ENCODE measurements around the gene TSPAN17.

GRCh38 chr5:176644294-176644693 lies 3.0 kb upstream of the TSPAN17 start:
- TF ChIP-seq CTCF (IDR thresholded peaks at IDR 0.05) (no peak), TAF1 (IDR thresholded peaks at IDR 0.05; ENCODE audit: borderline replicate concordance, low read depth, low read length) (no peak), PBX3 (IDR thresholded peaks at IDR 0.05) (no peak), YY1 (IDR thresholded peaks at IDR 0.05; ENCODE audit: low read depth) (no peak), CHD2 (IDR thresholded peaks at IDR 0.05; ENCODE audit: low read length, partially characterized antibody) (no peak), RFX5 (IDR thresholded peaks at IDR 0.05; ENCODE audit: low read length) (no peak)
- TF ChIP-seq, protein P1, sequence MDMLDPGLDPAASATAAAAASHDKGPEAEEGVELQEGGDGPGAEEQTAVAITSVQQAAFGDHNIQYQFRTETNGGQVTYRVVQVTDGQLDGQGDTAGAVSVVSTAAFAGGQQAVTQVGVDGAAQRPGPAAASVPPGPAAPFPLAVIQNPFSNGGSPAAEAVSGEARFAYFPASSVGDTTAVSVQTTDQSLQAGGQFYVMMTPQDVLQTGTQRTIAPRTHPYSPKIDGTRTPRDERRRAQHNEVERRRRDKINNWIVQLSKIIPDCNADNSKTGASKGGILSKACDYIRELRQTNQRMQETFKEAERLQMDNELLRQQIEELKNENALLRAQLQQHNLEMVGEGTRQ (IDR thresholded peaks at IDR 0.05; ENCODE audit: borderline replicate concordance, low read depth, low read length) = no peak
- TF ChIP-seq, protein P2, sequence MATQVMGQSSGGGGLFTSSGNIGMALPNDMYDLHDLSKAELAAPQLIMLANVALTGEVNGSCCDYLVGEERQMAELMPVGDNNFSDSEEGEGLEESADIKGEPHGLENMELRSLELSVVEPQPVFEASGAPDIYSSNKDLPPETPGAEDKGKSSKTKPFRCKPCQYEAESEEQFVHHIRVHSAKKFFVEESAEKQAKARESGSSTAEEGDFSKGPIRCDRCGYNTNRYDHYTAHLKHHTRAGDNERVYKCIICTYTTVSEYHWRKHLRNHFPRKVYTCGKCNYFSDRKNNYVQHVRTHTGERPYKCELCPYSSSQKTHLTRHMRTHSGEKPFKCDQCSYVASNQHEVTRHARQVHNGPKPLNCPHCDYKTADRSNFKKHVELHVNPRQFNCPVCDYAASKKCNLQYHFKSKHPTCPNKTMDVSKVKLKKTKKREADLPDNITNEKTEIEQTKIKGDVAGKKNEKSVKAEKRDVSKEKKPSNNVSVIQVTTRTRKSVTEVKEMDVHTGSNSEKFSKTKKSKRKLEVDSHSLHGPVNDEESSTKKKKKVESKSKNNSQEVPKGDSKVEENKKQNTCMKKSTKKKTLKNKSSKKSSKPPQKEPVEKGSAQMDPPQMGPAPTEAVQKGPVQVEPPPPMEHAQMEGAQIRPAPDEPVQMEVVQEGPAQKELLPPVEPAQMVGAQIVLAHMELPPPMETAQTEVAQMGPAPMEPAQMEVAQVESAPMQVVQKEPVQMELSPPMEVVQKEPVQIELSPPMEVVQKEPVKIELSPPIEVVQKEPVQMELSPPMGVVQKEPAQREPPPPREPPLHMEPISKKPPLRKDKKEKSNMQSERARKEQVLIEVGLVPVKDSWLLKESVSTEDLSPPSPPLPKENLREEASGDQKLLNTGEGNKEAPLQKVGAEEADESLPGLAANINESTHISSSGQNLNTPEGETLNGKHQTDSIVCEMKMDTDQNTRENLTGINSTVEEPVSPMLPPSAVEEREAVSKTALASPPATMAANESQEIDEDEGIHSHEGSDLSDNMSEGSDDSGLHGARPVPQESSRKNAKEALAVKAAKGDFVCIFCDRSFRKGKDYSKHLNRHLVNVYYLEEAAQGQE (IDR thresholded peaks at IDR 0.05; ENCODE audit: low read depth, low read length) = no peak
